Measurements from ENCODE around the gene INCENP. TPM values are rescaled to one million over a fixed set of nuclear protein-coding genes. Genes with fewer than 3 reads are reported as not detected.
A peak's percentile ranks its signal among the peaks of the same experiment; 100 is the strongest.

INCENP gene
- total and polyA plus RNA-seq, 2 of the 13 experiments (the other 11 are each of a cell fraction or from before 2014, with no cell fraction given): 14.1 to 37.3 TPM

DNA sequence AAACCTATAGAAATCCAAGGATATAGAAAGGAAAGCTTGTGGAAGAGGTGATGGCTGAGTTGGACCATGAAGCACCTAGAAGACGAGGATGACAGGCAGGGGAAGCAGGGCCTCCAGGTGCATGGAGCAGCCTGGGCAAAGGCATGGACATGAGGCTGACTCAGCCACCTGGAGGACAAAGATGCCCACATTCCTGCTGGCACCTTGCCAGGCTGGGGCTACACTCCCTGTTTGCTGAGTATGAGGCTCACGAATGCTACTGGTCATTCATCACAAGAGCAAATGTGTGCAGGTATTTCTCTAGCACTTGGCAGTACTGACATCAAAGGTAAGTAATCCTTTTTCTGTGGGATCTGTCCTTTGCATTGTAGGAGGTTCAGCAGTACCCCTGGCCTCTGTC, 77.6 kb downstream of the INCENP start:
- in situ Hi-C loops (cut with HindIII; ENCODE audit: extremely low pct_ligation_motif_present, low pct_unique_long_range_greater_than_20kb): no loop called here
- Histone ChIP-seq H3K27ac (ENCODE audit: extremely low read length, insufficient read depth, low read length) (no peak overlapping the region), H3K4me1 (ENCODE audit: insufficient read depth, low read length) (no peaks in the 10 kb centered on the region), H3K9me3 (ENCODE audit: low read length) (no peaks in the 10 kb centered on the region), H3K36me3 (replicated peaks in 1 of 2; ENCODE audit: control insufficient read depth in 1 of 2, insufficient read depth in 2 of 2, low read length in 2 of 2) (no peaks in the 10 kb centered on the region), H3K79me2 (ENCODE audit: insufficient read depth, low read length) (no peaks in the 10 kb centered on the region), H3K4me3 (replicated peaks in 1 of 3; ENCODE audit: insufficient read depth in 1 of 3, low read depth in 2 of 3, low read length in 3 of 3) (no peak overlapping the region), H3K4me2 (ENCODE audit: low read depth, low read length) (no peak overlapping the region), H3K27me3 (ENCODE audit: control insufficient read depth in 1 of 2, insufficient read depth in 2 of 2, low read length in 2 of 2) (peaks cover 0 to 39% of the 10 kb centered on the region in 2 experiments), H2AFZ (ENCODE audit: low read length) (no peak overlapping the region), H4K20me1 (ENCODE audit: insufficient read depth, low read length) (no peaks in the 10 kb centered on the region), H3K9ac (ENCODE audit: insufficient read depth, low read depth, low read length) (no peak overlapping the region)
- no TSS peak for BruUV-seq (replicated peaks)
- ATAC-seq (no peak), FAIRE-seq (no peak), DNase-seq (ENCODE audit: low spot score) (no peak)
- intact Hi-C loops (cut with micrococcal nuclease; ENCODE audit: unreplicated experiment): no loop called here
- CTCF ChIA-PET (ENCODE audit: low intra/inter-chr PET ratio, low total read pairs): no interaction called here
- WGBS (ENCODE audit: low lambda C conversion rate): 0% methylated on average over 2 of the region's 2 CpGs
- TF ChIP-seq LCORL (IDR thresholded peaks at IDR 0.05) (peak; percentile 89), LCORL (CRISPR knock-in tag; IDR thresholded peaks at IDR 0.05) (no peak), ELF4 (CRISPR knock-in tag; IDR thresholded peaks at IDR 0.05; ENCODE audit: borderline replicate concordance) (no peak), MTA3 (CRISPR knock-in tag; IDR thresholded peaks at IDR 0.05) (no peak)
- POLR2A ChIA-PET: no interaction called here

Other genes with a start within 250 kb of the INCENP start
- gene FADS3, start 232.5 kb upstream of the INCENP start, total RNA-seq (2016; rRNA removed; fragmentation: Illumina TruSeq; extraction: Trizol): 4.5 and 13.4 TPM in 2 replicates
- gene FADS3, start 232.5 kb upstream of the INCENP start, polyA plus RNA-seq (2011; rRNA removed): 23.2 and 36.6 TPM in 2 replicates
- gene RAB3IL1, start 206.4 kb upstream of the INCENP start, total RNA-seq (2016; rRNA removed; fragmentation: Illumina TruSeq; extraction: Trizol): 1.2 and 1.3 TPM in 2 replicates
- gene RAB3IL1, start 206.4 kb upstream of the INCENP start, polyA plus RNA-seq (2011; rRNA removed): 2.0 and 2.2 TPM in 2 replicates
- gene BEST1, start 173.7 kb upstream of the INCENP start, total RNA-seq (2016; rRNA removed; fragmentation: Illumina TruSeq; extraction: Trizol): 0.09 TPM in 1 of 2 replicates, not detected in the other
- 0.65 and 2.3 TPM in 2 replicates for gene BEST1, start 173.7 kb upstream of the INCENP start, polyA plus RNA-seq (2011; rRNA removed)
- 544 and 607 TPM in 2 replicates for gene FTH1, start 156.4 kb upstream of the INCENP start, total RNA-seq (2016; rRNA removed; fragmentation: Illumina TruSeq; extraction: Trizol)
- gene FTH1, start 156.4 kb upstream of the INCENP start, polyA plus RNA-seq (2011; rRNA removed): 760 and 802 TPM in 2 replicates
- not detected in 2 replicates for gene SCGB1D1, start 66.2 kb downstream of the INCENP start, total RNA-seq (2016; rRNA removed; fragmentation: Illumina TruSeq; extraction: Trizol)
- not detected in 2 replicates for gene SCGB1D1, start 66.2 kb downstream of the INCENP start, polyA plus RNA-seq (2011; rRNA removed)
- not detected in 2 replicates for gene SCGB2A1, start 84.7 kb downstream of the INCENP start, total RNA-seq (2016; rRNA removed; fragmentation: Illumina TruSeq; extraction: Trizol)
- not detected in 2 replicates for gene SCGB2A1, start 84.7 kb downstream of the INCENP start, polyA plus RNA-seq (2011; rRNA removed)
- not detected in 2 replicates for gene SCGB1D2, start 118.2 kb downstream of the INCENP start, total RNA-seq (2016; rRNA removed; fragmentation: Illumina TruSeq; extraction: Trizol)
- not detected in 2 replicates for gene SCGB1D2, start 118.2 kb downstream of the INCENP start, polyA plus RNA-seq (2011; rRNA removed)
- not detected in 2 replicates for gene SCGB2A2, start 146.1 kb downstream of the INCENP start, total RNA-seq (2016; rRNA removed; fragmentation: Illumina TruSeq; extraction: Trizol)
- gene SCGB2A2, start 146.1 kb downstream of the INCENP start, polyA plus RNA-seq (2011; rRNA removed): 0.12 and 0.40 TPM in 2 replicates
- gene SCGB1D4, start 175.1 kb downstream of the INCENP start, total RNA-seq (2016; rRNA removed; fragmentation: Illumina TruSeq; extraction: Trizol): not detected in 2 replicates
- gene SCGB1D4, start 175.1 kb downstream of the INCENP start, polyA plus RNA-seq (2011; rRNA removed): not detected in 2 replicates
- 50.8 and 56.4 TPM in 2 replicates for gene ASRGL1, start 213.4 kb downstream of the INCENP start, total RNA-seq (2016; rRNA removed; fragmentation: Illumina TruSeq; extraction: Trizol)
- gene ASRGL1, start 213.4 kb downstream of the INCENP start, polyA plus RNA-seq (2011; rRNA removed): 83.4 and 97.5 TPM in 2 replicates

All from HepG2 (cell line).